Measurements from ENCODE around the gene ACSS3.

The ACSS3 gene

DNA sequence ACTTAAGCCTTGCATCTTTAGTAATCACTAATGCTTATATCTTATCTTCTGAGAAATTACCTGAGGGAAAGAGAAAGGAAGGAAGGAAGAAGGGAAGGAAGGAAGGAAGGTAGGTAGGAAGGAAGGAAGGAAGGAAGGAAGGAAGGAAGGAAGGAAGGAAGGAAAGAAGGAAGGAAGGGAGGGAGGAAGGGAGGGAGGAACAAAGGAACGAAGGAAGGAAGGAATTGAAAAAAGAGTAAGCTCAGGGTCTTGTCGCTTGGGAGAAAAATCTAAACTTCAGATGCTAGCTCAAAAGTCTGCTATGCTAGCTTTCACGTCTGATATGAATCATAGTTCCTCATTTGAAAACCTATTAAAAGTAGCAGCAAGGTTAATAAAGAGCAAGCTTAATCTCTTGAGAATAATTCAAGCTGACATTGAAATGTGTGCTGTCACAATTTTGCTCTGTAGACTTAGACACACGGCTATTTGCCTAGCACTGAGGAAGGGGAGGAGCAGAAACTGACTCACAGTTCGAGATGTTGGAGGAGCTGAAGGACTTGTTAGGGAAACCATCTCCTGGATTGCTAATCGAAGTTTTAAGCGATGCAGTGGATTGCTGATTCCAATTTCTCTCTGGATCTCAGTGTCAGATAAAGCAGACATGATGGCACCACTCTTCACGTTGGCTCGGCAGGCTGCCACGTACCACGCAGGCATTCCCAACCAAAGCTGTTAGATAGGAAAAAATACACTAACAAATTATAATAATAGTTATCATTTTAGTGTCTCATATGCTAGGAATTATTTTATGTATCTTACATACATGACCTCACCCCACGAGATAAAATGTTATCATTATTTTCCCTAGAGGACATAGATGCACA is 216.7 kb downstream of the ACSS3 start:
- in situ Hi-C loops (cut with MboI; ENCODE audit: low pct_unique_long_range_greater_than_20kb, low sequenced_read_pairs, unreplicated experiment) = no loop called here
- no peak for DNase-seq (ENCODE audit: low spot score)
- TF ChIP-seq, protein P1, sequence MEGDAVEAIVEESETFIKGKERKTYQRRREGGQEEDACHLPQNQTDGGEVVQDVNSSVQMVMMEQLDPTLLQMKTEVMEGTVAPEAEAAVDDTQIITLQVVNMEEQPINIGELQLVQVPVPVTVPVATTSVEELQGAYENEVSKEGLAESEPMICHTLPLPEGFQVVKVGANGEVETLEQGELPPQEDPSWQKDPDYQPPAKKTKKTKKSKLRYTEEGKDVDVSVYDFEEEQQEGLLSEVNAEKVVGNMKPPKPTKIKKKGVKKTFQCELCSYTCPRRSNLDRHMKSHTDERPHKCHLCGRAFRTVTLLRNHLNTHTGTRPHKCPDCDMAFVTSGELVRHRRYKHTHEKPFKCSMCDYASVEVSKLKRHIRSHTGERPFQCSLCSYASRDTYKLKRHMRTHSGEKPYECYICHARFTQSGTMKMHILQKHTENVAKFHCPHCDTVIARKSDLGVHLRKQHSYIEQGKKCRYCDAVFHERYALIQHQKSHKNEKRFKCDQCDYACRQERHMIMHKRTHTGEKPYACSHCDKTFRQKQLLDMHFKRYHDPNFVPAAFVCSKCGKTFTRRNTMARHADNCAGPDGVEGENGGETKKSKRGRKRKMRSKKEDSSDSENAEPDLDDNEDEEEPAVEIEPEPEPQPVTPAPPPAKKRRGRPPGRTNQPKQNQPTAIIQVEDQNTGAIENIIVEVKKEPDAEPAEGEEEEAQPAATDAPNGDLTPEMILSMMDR (IDR thresholded peaks at IDR 0.05; ENCODE audit: extremely low read depth, insufficient read depth, missing control alignments) = no peak

DNA sequence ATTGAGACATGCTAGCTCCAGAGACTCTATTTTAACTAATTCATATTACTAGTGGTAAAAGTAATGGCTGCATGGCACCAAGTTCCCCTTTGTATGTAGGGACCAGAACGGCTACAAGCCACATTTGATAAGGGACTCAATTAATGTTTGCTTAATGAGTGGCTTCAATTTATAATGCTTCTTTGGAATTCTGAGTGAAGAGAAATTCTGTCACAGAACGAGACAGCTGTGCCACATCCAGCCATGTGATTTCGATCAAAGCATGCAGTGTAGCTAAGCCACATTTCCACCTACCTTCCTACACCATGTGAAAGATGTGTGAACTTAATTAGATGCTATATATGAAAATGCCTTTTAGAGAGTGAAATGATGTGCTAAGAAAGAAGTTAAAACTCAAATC is 217.4 kb downstream of the ACSS3 start:
- in situ Hi-C loops (cut with MboI; ENCODE audit: low pct_unique_long_range_greater_than_20kb, low sequenced_read_pairs, unreplicated experiment) = no loop called here
- TF ChIP-seq, protein P1 (IDR thresholded peaks at IDR 0.05; ENCODE audit: extremely low read depth, insufficient read depth, missing control alignments) = no peak
- no peak for DNase-seq (ENCODE audit: low spot score)

DNA sequence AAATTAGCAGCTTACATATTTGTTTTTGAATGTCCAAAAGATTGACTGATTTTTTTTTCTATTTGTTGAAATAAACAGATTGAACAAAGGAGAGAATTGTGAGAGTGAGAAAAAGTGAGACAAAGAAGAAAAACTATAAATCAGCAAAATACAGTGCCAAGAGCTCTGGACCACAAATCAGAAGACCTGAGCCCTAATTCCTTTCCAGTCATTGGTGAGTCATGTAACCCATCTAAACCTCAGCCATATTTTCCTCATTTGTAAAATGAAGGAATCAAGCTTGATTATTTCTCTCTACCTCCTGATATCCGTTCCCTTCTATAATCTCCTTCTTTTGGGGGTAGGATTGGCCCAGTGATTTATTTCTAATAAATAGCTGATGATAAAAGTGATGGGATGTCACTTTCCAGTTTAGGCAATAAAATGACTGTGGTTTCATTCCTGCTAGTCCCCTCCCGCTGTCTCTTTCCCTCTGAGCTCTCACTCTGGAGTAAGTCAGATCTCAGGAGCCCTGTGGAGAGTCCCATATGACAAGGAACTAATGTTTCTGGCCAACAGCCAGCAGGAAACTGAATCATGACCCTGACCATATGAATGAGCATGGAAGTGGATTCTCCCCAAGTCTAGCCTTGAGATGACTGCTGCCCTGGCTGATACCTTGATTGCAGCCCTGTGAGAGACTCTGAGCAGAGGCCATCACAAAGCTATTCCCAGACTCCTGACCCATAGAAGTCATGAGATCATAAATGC is 218.9 kb downstream of the ACSS3 start:
- no peak for DNase-seq (ENCODE audit: low spot score)
- TF ChIP-seq, protein P1 (IDR thresholded peaks at IDR 0.05; ENCODE audit: extremely low read depth, insufficient read depth, missing control alignments) = no peak
- in situ Hi-C loops (cut with MboI; ENCODE audit: low pct_unique_long_range_greater_than_20kb, low sequenced_read_pairs, unreplicated experiment) = no loop called here

DNA sequence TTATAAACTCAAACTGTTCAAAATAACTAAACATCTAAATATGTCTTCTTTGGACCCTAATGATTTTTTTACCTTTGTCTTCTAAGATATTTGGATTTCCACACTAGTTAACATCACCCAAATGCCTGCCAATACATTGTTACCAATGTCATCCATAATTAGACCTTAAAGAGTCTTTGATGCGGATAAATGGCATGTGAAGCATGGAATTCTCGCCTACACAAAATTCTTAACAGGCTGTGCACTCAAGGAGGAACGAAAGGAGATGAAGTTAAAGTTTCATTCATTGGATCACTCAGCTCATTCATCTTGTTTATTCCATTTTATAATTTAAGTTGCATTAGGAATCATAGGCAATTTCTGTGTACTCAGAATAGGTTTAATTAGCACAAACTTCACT is 219.7 kb downstream of the ACSS3 start:
- TF ChIP-seq, protein P1 (IDR thresholded peaks at IDR 0.05; ENCODE audit: extremely low read depth, insufficient read depth, missing control alignments) = no peak
- no peak for DNase-seq (ENCODE audit: low spot score)
- in situ Hi-C loops (cut with MboI; ENCODE audit: low pct_unique_long_range_greater_than_20kb, low sequenced_read_pairs, unreplicated experiment) = no loop called here

DNA sequence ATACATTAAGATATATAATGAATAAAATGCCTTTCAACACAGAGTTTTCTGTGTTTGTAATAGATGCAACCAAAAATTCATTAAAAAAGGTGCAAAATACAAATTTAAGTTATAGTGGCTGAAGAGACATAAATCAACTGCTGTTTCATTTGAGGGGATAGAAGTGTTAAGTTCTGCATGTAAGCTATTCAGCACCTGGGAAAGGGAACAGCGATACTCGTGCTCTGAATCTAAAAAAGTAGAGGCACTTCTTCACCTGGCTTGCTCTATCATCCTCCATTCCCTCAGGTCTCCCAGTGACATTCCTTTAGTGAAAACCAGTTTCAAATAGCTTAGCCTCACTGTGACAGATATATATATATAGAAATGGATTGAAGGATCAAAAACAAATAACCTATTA is 222.6 kb downstream of the ACSS3 start:
- DNase-seq (ENCODE audit: low spot score) = no peak
- TF ChIP-seq, protein P1 (IDR thresholded peaks at IDR 0.05; ENCODE audit: extremely low read depth, insufficient read depth, missing control alignments) = no peak
- in situ Hi-C loops (cut with MboI; ENCODE audit: low pct_unique_long_range_greater_than_20kb, low sequenced_read_pairs, unreplicated experiment) = no loop called here

DNA sequence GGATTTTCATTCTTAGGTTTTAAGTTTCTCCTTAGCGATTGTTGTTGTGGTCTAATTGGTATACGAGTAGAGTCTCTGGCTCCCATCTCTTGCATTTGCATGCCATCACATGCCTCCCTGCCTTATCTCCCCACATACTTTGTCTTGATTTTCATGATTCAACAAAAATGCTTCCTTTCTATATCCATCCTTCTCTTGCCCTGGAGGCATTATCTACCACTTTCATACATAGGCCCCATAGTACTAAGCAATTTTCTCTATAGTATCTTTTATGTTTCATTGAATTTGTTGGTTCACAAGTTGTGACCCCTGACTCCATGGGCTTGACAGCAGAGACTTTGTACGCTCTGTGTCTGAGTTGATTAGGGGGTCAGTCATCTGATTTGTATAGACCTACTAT is 226.1 kb downstream of the ACSS3 start:
- DNase-seq (ENCODE audit: low spot score) = no peak
- in situ Hi-C loops (cut with MboI; ENCODE audit: low pct_unique_long_range_greater_than_20kb, low sequenced_read_pairs, unreplicated experiment) = no loop called here
- TF ChIP-seq, protein P1 (IDR thresholded peaks at IDR 0.05; ENCODE audit: extremely low read depth, insufficient read depth, missing control alignments) = no peak

All from GM13977 (cell line).